GM20000 (cell line): ENCODE results near the gene ZNF608.

ENCODE experiments used
- DNase-seq: peaks from one replicate; pipeline ENCODE4 v3.0.0; 2012; ENCODE audit warnings: low spot score
- CTCF ChIP-seq: IDR thresholded peaks from 2 replicates; pipeline ENCODE4 v1.5.1; 2012; ENCODE audit warnings: mild to moderate bottlenecking, control low read depth; ENCODE audit errors: extremely low read depth, missing control alignments

The ZNF608 gene

GRCh38 chr5:124696898-124697297, 49.5 kb downstream of the ZNF608 start:
- DNase-seq = no peak
- no peak for TF ChIP-seq CTCF
